ENCODE results near the gene ILF2. TPM values are rescaled to one million over a fixed set of nuclear protein-coding genes. Genes with fewer than 3 reads are reported as not detected.
A peak's percentile ranks its signal among the peaks of the same experiment; 100 is the strongest.

Gene ILF2
- total RNA-seq, 1 donor from 2014 or later: 114 TPM

GRCh38 chr1:153626904-153627714 is 43.7 kb downstream of the ILF2 start, which contains the start of gene S100A13:
TSS of gene S100A13 (minus strand) at chr1:153627505. CDS start at chr1:153626472, 1,033 bp downstream.
- peak; percentile 84 for TF ChIP-seq CTCF (IDR thresholded peaks at IDR 0.05; ENCODE audit: insufficient read depth, low read length, severe bottlenecking)
- Histone ChIP-seq H3K27me3 (ENCODE audit: control insufficient read depth, insufficient read depth, low read length) (no peaks in the 10 kb centered on the region), H3K4me3 (ENCODE audit: low read depth, low read length) (peak within 1 kb of the TSS; percentile 50), H3K36me3 (ENCODE audit: control insufficient read depth, insufficient read depth, low read length) (peaks cover 4% of the 10 kb centered on the region)
- DNase-seq (ENCODE audit: low read depth) (peak; percentile 84), FAIRE-seq (no peak)

GRCh38 chr1:153626477-153626903 is 44.3 kb downstream of the ILF2 start:
- peak overlapping the region; percentile 50 for H3K4me3 ChIP-seq (ENCODE audit: low read depth, low read length)
- H3K27me3 ChIP-seq (ENCODE audit: control insufficient read depth, insufficient read depth, low read length): no peaks in the 10 kb centered on the region
- TF ChIP-seq CTCF (IDR thresholded peaks at IDR 0.05; ENCODE audit: insufficient read depth, low read length, severe bottlenecking): no peak
- FAIRE-seq: no peak
- peaks cover 4% of the 10 kb centered on the region for H3K36me3 ChIP-seq (ENCODE audit: control insufficient read depth, insufficient read depth, low read length)
- no peak for DNase-seq (ENCODE audit: low read depth)

GRCh38 chr1:153624965-153625611 is 45.7 kb downstream of the ILF2 start:
- no peak for TF ChIP-seq CTCF (IDR thresholded peaks at IDR 0.05; ENCODE audit: insufficient read depth, low read length, severe bottlenecking)
- no peaks in the 10 kb centered on the region for H3K27me3 ChIP-seq (ENCODE audit: control insufficient read depth, insufficient read depth, low read length)
- FAIRE-seq: no peak
- H3K36me3 ChIP-seq (ENCODE audit: control insufficient read depth, insufficient read depth, low read length): peaks cover 4% of the 10 kb centered on the region
- no peak overlapping the region for H3K4me3 ChIP-seq (ENCODE audit: low read depth, low read length)
- no peak for DNase-seq (ENCODE audit: low read depth)

GRCh38 chr1:153623101-153623500 is 47.7 kb downstream of the ILF2 start:
- DNase-seq (ENCODE audit: low read depth) (no peak), FAIRE-seq (no peak)
- TF ChIP-seq CTCF (IDR thresholded peaks at IDR 0.05; ENCODE audit: insufficient read depth, low read length, severe bottlenecking): no peak
- Histone ChIP-seq H3K27me3 (ENCODE audit: control insufficient read depth, insufficient read depth, low read length) (no peaks in the 10 kb centered on the region), H3K36me3 (ENCODE audit: control insufficient read depth, insufficient read depth, low read length) (peaks cover 4% of the 10 kb centered on the region), H3K4me3 (ENCODE audit: low read depth, low read length) (no peak overlapping the region)

GRCh38 chr1:153619171-153619570 is 51.6 kb downstream of the ILF2 start:
- Histone ChIP-seq H3K36me3 (ENCODE audit: control insufficient read depth, insufficient read depth, low read length) (peaks cover 8% of the 10 kb centered on the region), H3K27me3 (ENCODE audit: control insufficient read depth, insufficient read depth, low read length) (no peaks in the 10 kb centered on the region), H3K4me3 (ENCODE audit: low read depth, low read length) (no peak overlapping the region)
- DNase-seq (ENCODE audit: low read depth) (no peak), FAIRE-seq (no peak)
- TF ChIP-seq CTCF (IDR thresholded peaks at IDR 0.05; ENCODE audit: insufficient read depth, low read length, severe bottlenecking): no peak
